GM12873 (cell line): Measurements from ENCODE around the gene ARNT2.

Experiments
- TF ChIP-seq, protein P1 (sequence below): IDR thresholded peaks from 2 replicates; pipeline ENCODE4 v1.5.1; 2012; ENCODE audit warnings: low read depth, mild to moderate bottlenecking, moderate library complexity, low read length, control low read depth; ENCODE audit not compliant: insufficient read depth; ENCODE audit errors: missing control alignments

Gene ARNT2

GRCh38 chr15:80609091-80609490 lies 204.9 kb downstream of the ARNT2 start:
- TF ChIP-seq, protein P1, sequence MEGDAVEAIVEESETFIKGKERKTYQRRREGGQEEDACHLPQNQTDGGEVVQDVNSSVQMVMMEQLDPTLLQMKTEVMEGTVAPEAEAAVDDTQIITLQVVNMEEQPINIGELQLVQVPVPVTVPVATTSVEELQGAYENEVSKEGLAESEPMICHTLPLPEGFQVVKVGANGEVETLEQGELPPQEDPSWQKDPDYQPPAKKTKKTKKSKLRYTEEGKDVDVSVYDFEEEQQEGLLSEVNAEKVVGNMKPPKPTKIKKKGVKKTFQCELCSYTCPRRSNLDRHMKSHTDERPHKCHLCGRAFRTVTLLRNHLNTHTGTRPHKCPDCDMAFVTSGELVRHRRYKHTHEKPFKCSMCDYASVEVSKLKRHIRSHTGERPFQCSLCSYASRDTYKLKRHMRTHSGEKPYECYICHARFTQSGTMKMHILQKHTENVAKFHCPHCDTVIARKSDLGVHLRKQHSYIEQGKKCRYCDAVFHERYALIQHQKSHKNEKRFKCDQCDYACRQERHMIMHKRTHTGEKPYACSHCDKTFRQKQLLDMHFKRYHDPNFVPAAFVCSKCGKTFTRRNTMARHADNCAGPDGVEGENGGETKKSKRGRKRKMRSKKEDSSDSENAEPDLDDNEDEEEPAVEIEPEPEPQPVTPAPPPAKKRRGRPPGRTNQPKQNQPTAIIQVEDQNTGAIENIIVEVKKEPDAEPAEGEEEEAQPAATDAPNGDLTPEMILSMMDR: no peak

GRCh38 chr15:80609512-80609946 lies 205.3 kb downstream of the ARNT2 start:
- TF ChIP-seq, protein P1: no peak

DNA sequence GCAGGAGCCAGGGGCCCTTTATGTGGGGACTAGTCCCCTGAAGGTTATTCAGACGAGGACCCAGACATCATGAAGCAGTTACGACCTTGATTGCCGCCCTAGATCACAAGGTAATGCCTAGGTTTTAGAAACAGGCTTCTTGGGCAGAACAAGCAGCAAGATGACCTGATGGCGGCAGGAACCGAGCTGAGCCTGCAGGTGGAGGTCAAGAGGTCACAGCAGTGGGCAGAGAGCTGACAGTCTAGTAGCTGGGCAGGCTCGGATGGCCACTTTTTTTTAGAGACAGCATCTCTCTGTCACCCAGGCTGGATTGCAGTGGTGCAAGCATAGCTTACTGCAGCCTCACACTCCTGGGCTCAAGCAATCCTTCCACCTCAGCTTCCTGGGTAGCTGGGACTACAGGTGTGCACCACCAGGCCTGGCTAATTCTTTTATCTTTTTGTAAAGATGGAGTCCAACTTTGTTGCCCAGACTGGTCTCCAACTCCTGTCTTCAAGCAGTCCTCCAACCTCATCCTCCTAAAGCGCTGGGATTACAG lies 207.4 kb downstream of the ARNT2 start:
- TF ChIP-seq, protein P1: no peak

DNA sequence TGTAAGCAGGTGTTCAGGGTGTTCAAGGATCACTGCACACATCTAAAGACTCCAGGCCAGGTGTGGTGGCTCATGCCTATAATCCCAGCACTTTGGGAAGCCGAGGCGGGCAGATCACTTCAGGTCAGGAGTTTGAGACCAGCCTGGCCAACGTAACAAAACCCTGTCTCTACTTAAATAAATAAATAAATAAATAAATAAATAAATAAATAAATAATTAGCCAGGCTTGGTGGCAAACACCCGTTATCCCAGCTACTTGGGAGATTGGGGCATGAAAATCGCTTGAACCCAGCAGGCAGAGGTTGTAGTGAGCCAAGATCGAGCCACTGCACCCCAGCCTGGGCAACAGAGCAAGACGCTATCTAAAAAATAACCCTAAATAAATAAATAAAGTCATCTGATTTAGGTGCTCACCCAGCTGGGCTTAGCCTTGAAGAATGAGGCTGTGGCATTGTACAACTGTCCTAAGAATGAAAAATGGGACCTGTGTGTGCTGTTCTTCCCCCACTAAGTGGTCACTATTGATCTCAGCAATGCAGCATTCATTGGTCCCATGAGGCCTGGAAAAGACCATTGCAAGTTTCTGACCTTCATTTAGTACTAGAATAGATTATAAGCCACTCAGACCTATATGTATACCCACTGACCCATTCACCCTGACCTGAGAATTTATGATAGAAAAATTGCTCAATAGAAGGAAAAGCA lies 208.1 kb downstream of the ARNT2 start:
- TF ChIP-seq, protein P1: no peak

GRCh38 chr15:80613762-80614365 lies 209.7 kb downstream of the ARNT2 start:
- TF ChIP-seq, protein P1: no peak

DNA sequence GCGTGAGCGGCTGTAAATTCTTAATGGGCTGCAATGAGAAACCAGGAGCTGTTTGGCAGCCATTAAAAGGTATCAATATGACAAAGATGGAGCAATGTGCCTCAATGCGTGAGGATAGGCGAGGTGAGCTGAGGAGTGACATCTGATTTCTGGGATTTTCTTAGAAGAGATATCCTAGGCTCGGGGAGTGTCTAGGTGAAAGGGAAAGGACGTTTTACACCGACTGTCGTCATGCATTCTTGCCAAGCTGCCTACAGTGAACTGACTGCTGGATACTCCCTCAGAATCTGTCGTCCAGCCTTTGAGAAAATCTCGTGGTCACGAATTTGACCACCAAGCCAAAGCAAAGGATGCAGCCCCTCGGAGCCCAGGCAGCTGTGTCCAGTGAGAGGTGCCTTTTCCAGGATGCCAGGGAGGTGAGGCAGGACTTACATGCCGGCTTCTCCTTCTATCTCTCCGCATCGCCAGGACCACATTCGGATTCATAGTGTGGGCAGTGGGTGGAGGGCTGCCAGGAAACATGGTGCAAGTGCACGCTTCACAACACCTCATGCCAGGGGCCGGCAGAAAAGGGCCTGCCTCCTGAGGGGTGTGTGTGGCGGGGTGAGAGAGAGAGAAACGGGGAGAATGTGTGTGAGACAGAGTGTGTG lies 210.7 kb downstream of the ARNT2 start:
- TF ChIP-seq, protein P1: no peak

- TF ChIP-seq, protein P1: no peak
Observed at GRCh38 chr15:80615361-80615736, 211.2 kb downstream of the ARNT2 start.
